IMR-90 (cell line): ENCODE data around the gene SLC6A17. TPM values are rescaled to one million over a fixed set of nuclear protein-coding genes. Genes with fewer than 3 reads are reported as not detected.

Experiments used
- ATAC-seq: fragments of 200-7000 bp; cut with Tn5 transposase; 2 replicates; pipeline ENCODE4 v1.9.1; 2020; ENCODE audit warnings: low read depth, mild to moderate bottlenecking, moderate library complexity
- BruUV-seq: library from RNA; stranded (reverse); fragments of 400-500 nt; replicated peaks from 2 replicates; lab custom pipeline; 2021; lab: Mats Ljungman, UMichigan
- CTCF ChIA-PET: fragments of 300-600 bp; formaldehyde crosslinking; extraction: SDS; loops from one replicate; lab custom pipeline; 2021; ENCODE audit warnings: antibody characterized with exemption; lab: Yijun Ruan, JAX
- POLR2A ChIA-PET: fragments of 300-600 bp; sonication (Branson Sonifier 250); formaldehyde crosslinking; loops from one replicate; lab custom pipeline; 2022; ENCODE audit warnings: antibody characterized with exemption; ENCODE audit not compliant: unreplicated experiment; lab: Charles Lee
- DNase-seq: peaks from one replicate; pipeline ENCODE4 v3.0.0; 2013
- H2AFZ ChIP-seq: replicated peaks from 2 replicates; pipeline ENCODE3; 2013; ENCODE audit warnings: low read length, mild to moderate bottlenecking; ENCODE audit not compliant: poor library complexity
- H2AK5ac ChIP-seq: 2 replicates; pipeline ENCODE4 v1.6.1; 2013; ENCODE audit warnings: low read depth, low read length, inconsistent platforms
- H2AK9ac ChIP-seq: replicated peaks from 2 replicates; pipeline ENCODE3; 2013; ENCODE audit warnings: mild to moderate bottlenecking, low read depth, low read length, moderate library complexity; ENCODE audit not compliant: poor library complexity
- H2BK120ac ChIP-seq: 2 replicates; pipeline ENCODE4 v1.6.1; 2013; ENCODE audit warnings: low read depth, low read length, inconsistent platforms
- H2BK15ac ChIP-seq: 3 replicates; pipeline ENCODE4 v1.6.1; 2013; ENCODE audit warnings: low read depth, low read length, inconsistent platforms
- H2BK20ac ChIP-seq: 2 replicates; pipeline ENCODE4 v1.6.1; 2013; ENCODE audit warnings: low read depth, mild to moderate bottlenecking, inconsistent platforms, low read length, moderate library complexity
- H2BK5ac ChIP-seq: 2 replicates; pipeline ENCODE4 v1.6.1; 2013; ENCODE audit warnings: mild to moderate bottlenecking, low read depth, low read length, inconsistent platforms; ENCODE audit not compliant: poor library complexity, severe bottlenecking
- H3K14ac ChIP-seq: replicated peaks from 2 replicates; pipeline ENCODE4 v1.6.1; 2013; ENCODE audit warnings: low read depth, low read length, inconsistent platforms
- H3K18ac ChIP-seq: 2 replicates; pipeline ENCODE4 v1.6.1; 2013; ENCODE audit warnings: low read depth, low read length, control low read depth
- H3K23ac ChIP-seq: 2 replicates; pipeline ENCODE4 v1.6.1; 2013; ENCODE audit warnings: low read depth, low read length, inconsistent platforms
- H3K27ac ChIP-seq: 2 replicates; pipeline ENCODE4 v1.5.1; 2013; ENCODE audit warnings: mild to moderate bottlenecking, control low read depth, low read length; ENCODE audit not compliant: insufficient read depth
- H3K27me3 ChIP-seq: 2 replicates; pipeline ENCODE4 v1.6.1; 2013; ENCODE audit warnings: low read length; ENCODE audit not compliant: control insufficient read depth, insufficient read depth
- H3K36me3 ChIP-seq: 2 replicates; pipeline ENCODE4 v1.6.1; 2013; ENCODE audit warnings: low read length, mixed read lengths; ENCODE audit not compliant: control insufficient read depth, insufficient read depth
- H3K4ac ChIP-seq: 2 replicates; pipeline ENCODE4 v1.6.1; 2013; ENCODE audit warnings: low read depth, low read length, inconsistent platforms
- H3K4me1 ChIP-seq: 2 replicates; pipeline ENCODE4 v1.6.1; 2013; ENCODE audit warnings: low read length, mixed read lengths; ENCODE audit not compliant: control insufficient read depth, insufficient read depth
- H3K4me2 ChIP-seq: 2 replicates; pipeline ENCODE4 v1.6.1; 2013; ENCODE audit warnings: low read depth, mild to moderate bottlenecking, control low read depth, low read length, moderate library complexity
- H3K4me3 ChIP-seq: 2 replicates; pipeline ENCODE4 v1.5.1; 2013; ENCODE audit warnings: low read depth, mild to moderate bottlenecking, control low read depth, low read length, moderate library complexity; ENCODE audit not compliant: insufficient read depth
- H3K56ac ChIP-seq: 2 replicates; pipeline ENCODE4 v1.6.1; 2013; ENCODE audit warnings: low read length, inconsistent platforms; ENCODE audit not compliant: insufficient read depth; ENCODE audit errors: extremely low read depth
- H3K79me1 ChIP-seq, 2 experiments: 2 replicates each; pipeline ENCODE4 v1.6.1; 2013; ENCODE audit warnings: low read length in 2 of 2, inconsistent platforms in 1 of 2, low read depth in 1 of 2
- H3K9ac ChIP-seq: 2 replicates; pipeline ENCODE4 v1.6.1; 2013; ENCODE audit warnings: low read depth, low read length, control low read depth
- H3K9me1 ChIP-seq: 2 replicates; pipeline ENCODE4 v1.6.1; 2013; ENCODE audit warnings: low read length, inconsistent platforms; ENCODE audit not compliant: insufficient read depth
- H3K9me3 ChIP-seq: 2 replicates; pipeline ENCODE4 v1.6.1; 2013; ENCODE audit warnings: low read length; ENCODE audit not compliant: control insufficient read depth, insufficient read depth
- H4K20me1 ChIP-seq: 2 replicates; pipeline ENCODE4 v1.6.1; 2013; ENCODE audit warnings: low read length, inconsistent platforms; ENCODE audit not compliant: insufficient read depth
- H4K5ac ChIP-seq: 2 replicates; pipeline ENCODE4 v1.6.1; 2013; ENCODE audit warnings: mild to moderate bottlenecking, low read depth, low read length, control low read depth
- H4K8ac ChIP-seq, 2 experiments: 2 replicates each; pipeline ENCODE4 v1.6.1; 2013; ENCODE audit warnings: low read depth in 2 of 2, low read length in 2 of 2, control low read depth in 1 of 2, inconsistent platforms in 1 of 2
- H4K91ac ChIP-seq: 2 replicates; pipeline ENCODE4 v1.6.1; 2013; ENCODE audit warnings: low read depth, low read length, inconsistent platforms; ENCODE audit not compliant: insufficient read depth
- BHLHE40 ChIP-seq: fragments of 150-350 bp; IDR thresholded peaks from 2 replicates; pipeline ENCODE4 v1.6.1; 2016; ENCODE audit warnings: mild to moderate bottlenecking, low read depth, low read length
- CEBPB ChIP-seq: IDR thresholded peaks from 2 replicates; pipeline ENCODE4 v1.6.1; 2012; ENCODE audit warnings: low read depth, low read length, improper control_type of control experiment
- CHD1 ChIP-seq: IDR thresholded peaks from 2 replicates; pipeline ENCODE4 v1.6.1; 2012; ENCODE audit warnings: low read depth, low read length, improper control_type of control experiment
- ELK1 ChIP-seq: fragments of 150-350 bp; IDR thresholded peaks from 2 replicates; pipeline ENCODE4 v1.6.1; 2016; ENCODE audit warnings: low read depth, mild to moderate bottlenecking, low read length, moderate library complexity, borderline replicate concordance
- FOS ChIP-seq: fragments of 150-350 bp; IDR thresholded peaks from 2 replicates; pipeline ENCODE4 v1.6.1; 2016; ENCODE audit warnings: low read depth, low read length
- MAFK ChIP-seq: IDR thresholded peaks from 2 replicates; pipeline ENCODE4 v1.6.1; 2012; ENCODE audit warnings: low read depth, low read length, improper control_type of control experiment
- MAZ ChIP-seq: IDR thresholded peaks from 2 replicates; pipeline ENCODE4 v1.6.1; 2012; ENCODE audit warnings: low read depth, mild to moderate bottlenecking, low read length, improper control_type of control experiment, moderate library complexity, borderline replicate concordance
- MXI1 ChIP-seq: IDR thresholded peaks from 2 replicates; pipeline ENCODE4 v1.6.1; 2012; ENCODE audit warnings: low read depth, mild to moderate bottlenecking, low read length, moderate library complexity, borderline replicate concordance
- NFE2L2 ChIP-seq: fragments of 150-350 bp; IDR thresholded peaks from 2 replicates; pipeline ENCODE4 v1.6.1; 2016; ENCODE audit warnings: low read depth, mild to moderate bottlenecking, low read length
- SMC3 ChIP-seq: fragments of 150-350 bp; IDR thresholded peaks from 2 replicates; pipeline ENCODE4 v1.6.1; 2016; ENCODE audit warnings: low read depth, mild to moderate bottlenecking, antibody characterized with exemption, low read length, moderate library complexity
- WGBS, 2 experiments: methylation state at CpG; one replicate each; pipeline versions ENCODE4 v1.1.5 to v1.1.7; 2013; ENCODE audit warnings: missing lambda C conversion rate in 2 of 2; ENCODE audit not compliant: insufficient read length in 1 of 2; ENCODE audit errors: extremely low coverage in 2 of 2; 5-methylcytosine and 5-hydroxymethylcytosine counted together
- dilution Hi-C: fragments of 300-500 bp; cut with HindIII; formaldehyde crosslinking; loops from one replicate; pipeline ENCODE4 v1.14.3; 2018; ENCODE audit warnings: low sequenced_read_pairs; ENCODE audit not compliant: unreplicated experiment
- in situ Hi-C: fragments of 300-500 bp; cut with MboI; formaldehyde crosslinking; loops from 3 replicates; pipeline ENCODE4 v1.14.3; 2019; ENCODE audit warnings: low sequenced_read_pairs, inconsistent platforms, mixed read lengths
- intact Hi-C: fragments of 100-400 bp; cut with micrococcal nuclease; formaldehyde crosslinking; loops from 2 replicates; pipeline ENCODE4 v1.10.0; 2022
- polyA plus RNA-seq, 3 experiments: library from polyadenylated mRNA; depleted of rRNA; stranded (reverse); fragments of >200 nt; gene quantifications; 2 replicates each; pipeline ENCODE4 v1.2.3, GENCODE V29; 2012; ENCODE audit warnings: low replicate concordance in 1 of 3
- total RNA-seq: library from RNA; depleted of rRNA; stranded (reverse); fragments of >200 nt; gene quantifications from 2 replicates; pipeline ENCODE4 v1.2.3, GENCODE V29; 2012

SLC6A17 gene
- total and polyA plus RNA-seq, 2 of the 4 experiments (the other 2 are of a cell fraction) = 0.54 to 0.82 TPM

- POLR2A ChIA-PET = no interaction called here
- Histone ChIP-seq H3K56ac (no peak overlapping the region), H3K27me3 (peaks cover 71% of the 10 kb centered on the region), H3K4ac (no peak overlapping the region), H3K4me1 (no peaks in the 10 kb centered on the region), H3K9me3 (no peaks in the 10 kb centered on the region), H3K23ac (no peak overlapping the region), H4K20me1 (no peaks in the 10 kb centered on the region), H3K36me3 (no peaks in the 10 kb centered on the region), H2AFZ (no peak overlapping the region), H2BK20ac (no peak overlapping the region), H4K5ac (no peak overlapping the region), H4K8ac (no peak overlapping the region), H3K9ac (no peak overlapping the region), H3K9me1 (no peaks in the 10 kb centered on the region), H3K4me3 (no peak overlapping the region), H2BK120ac (no peak overlapping the region), H3K4me2 (no peak overlapping the region), H3K18ac (no peak overlapping the region), H2BK5ac (no peak overlapping the region), H3K27ac (no peak overlapping the region), H2AK5ac (no peak overlapping the region), H2AK9ac (peak overlapping the region; percentile 65), H3K14ac (no peak overlapping the region), H3K79me1 (no peaks in the 10 kb centered on the region), H2BK15ac (no peak overlapping the region), H4K91ac (no peak overlapping the region)
- CTCF ChIA-PET = no interaction called here
- dilution Hi-C loops (no loop called here), in situ Hi-C loops (no loop called here), intact Hi-C loops (no loop called here)
- WGBS, 2 experiments = no CpG with 5 or more reads among the region's 5 CpGs
- TF ChIP-seq NFE2L2 = no peak
- TF ChIP-seq MAZ = no peak
- TF ChIP-seq CHD1 = no peak
- no peak for TF ChIP-seq CEBPB
- TF ChIP-seq SMC3 = no peak
- TF ChIP-seq FOS = no peak
- no peak for TF ChIP-seq BHLHE40
- no peak for TF ChIP-seq MXI1
- no peak for TF ChIP-seq ELK1
- no peak for TF ChIP-seq MAFK
- DNase-seq = no peak
- ATAC-seq = no peak
- no TSS peak for BruUV-seq
Observed at GRCh38 chr1:110113551-110113950, 36.7 kb upstream of the SLC6A17 start.
